ENCODE results near the gene CHAD.

- TF ChIP-seq CTCF (IDR thresholded peaks at IDR 0.05; ENCODE audit: low read length) (no peak), EZH2phosphoT487 (IDR thresholded peaks at IDR 0.05; ENCODE audit: low read length) (no peak), EZH2 (optimal IDR thresholded peaks at IDR 0.05; ENCODE audit: low read depth, low read length) (no peak)
Measured at GRCh38 chr17:50484386-50485155, 15.9 kb upstream of the CHAD start.
